K562 (cell line): ENCODE data around the gene RPL10A. TPM values are rescaled to one million over a fixed set of nuclear protein-coding genes. Genes with fewer than 3 reads are reported as not detected.
A peak's percentile ranks its signal among the peaks of the same experiment; 100 is the strongest.

Experiments
- ATAC-seq: fragments of 200-7000 bp; cut with Tn5 transposase; 3 replicates; pipeline ENCODE4 v1.9.1; 2020; ENCODE audit warnings: moderate library complexity
- BruUV-seq: library from RNA; stranded (reverse); fragments of 400-500 nt; replicated peaks from 2 replicates; lab custom pipeline; 2021; lab: Mats Ljungman, UMichigan
- CTCF ChIA-PET: fragments of 300-600 bp; formaldehyde crosslinking; extraction: SDS; loops from one replicate; lab custom pipeline; 2021; ENCODE audit warnings: low intra/inter-chr PET ratio; lab: Yijun Ruan, JAX
- POLR2A ChIA-PET: fragments of 300-600, 350-650 bp; sonication (Branson Sonifier 250); formaldehyde crosslinking; extraction: SDS; loops from one replicate; lab custom pipeline; 2021; ENCODE audit warnings: antibody characterized with exemption, inconsistent platforms; lab: Yijun Ruan, JAX
- DNase-seq, 4 experiments: peaks; one replicate each; pipeline versions ENCODE4 v3.0.0 to v3.0.0-alpha.2; 2011 to 2018; ENCODE audit warnings: low spot score in 3 of 4, mixed read lengths in 3 of 4; ENCODE audit errors: extremely low read depth in 1 of 4
- FAIRE-seq: peaks from 2 replicates; lab custom pipeline; 2011; peaks lifted over from hg19 to GRCh38; lab: Jason Lieb, UNC
- H2AFZ ChIP-seq: 2 replicates; pipeline ENCODE4 v1.6.0; 2011; ENCODE audit warnings: low read depth, low read length, control low read depth, inconsistent platforms
- H3K27ac ChIP-seq: fragments of 200-600 bp; 3 replicates; pipeline ENCODE4 v1.8.0; 2011; ENCODE audit warnings: low read depth, mild to moderate bottlenecking, control low read depth, inconsistent platforms, low read length, moderate library complexity, mixed read lengths; ENCODE audit errors: extremely low read depth
- H3K27me3 ChIP-seq, 2 experiments: fragments of 300-600 bp in 1 of 2; 2 replicates in 1 of 2; 3 replicates in 1 of 2; pipeline versions ENCODE4 v1.6.0 to v1.8.0; 2011; ENCODE audit warnings: inconsistent platforms in 2 of 2, low read length in 2 of 2, mild to moderate bottlenecking in 1 of 2, mixed read lengths in 1 of 2, moderate library complexity in 1 of 2; ENCODE audit not compliant: control insufficient read depth in 2 of 2, insufficient read depth in 2 of 2
- H3K36me3 ChIP-seq: fragments of 300-600 bp; 3 replicates; pipeline ENCODE4 v1.8.0; 2011; ENCODE audit warnings: mild to moderate bottlenecking, low read length, inconsistent platforms; ENCODE audit not compliant: control insufficient read depth, insufficient read depth
- H3K4me1 ChIP-seq, 2 experiments: fragments of 200-600 bp in 1 of 2; replicated peaks in 1 of 2; 2 replicates in 1 of 2; 3 replicates in 1 of 2; pipeline versions ENCODE4 v1.5.1 to v1.8.0; 2011; ENCODE audit warnings: inconsistent platforms in 2 of 2, low read length in 2 of 2, mild to moderate bottlenecking in 1 of 2, mixed read lengths in 1 of 2, moderate library complexity in 1 of 2; ENCODE audit not compliant: control insufficient read depth in 2 of 2, insufficient read depth in 2 of 2
- H3K4me2 ChIP-seq: 2 replicates; pipeline ENCODE4 v1.6.1; 2011; ENCODE audit warnings: low read length, control low read depth, inconsistent platforms, mixed read lengths; ENCODE audit not compliant: insufficient read depth
- H3K4me3 ChIP-seq: fragments of 200-600 bp; sonication (generic), shearing (Covaris generic); 2 replicates; pipeline ENCODE4 v1.5.1; 2016; ENCODE audit warnings: control low read depth, inconsistent platforms
- H3K79me2 ChIP-seq: fragments of 200-600 bp; 3 replicates; pipeline ENCODE4 v1.8.0; 2011; ENCODE audit warnings: low read length, inconsistent platforms; ENCODE audit not compliant: control insufficient read depth, insufficient read depth
- H3K9ac ChIP-seq, 2 experiments: 2 replicates each; pipeline versions ENCODE4 v1.6.0 to v1.6.1; 2011; ENCODE audit warnings: low read depth in 2 of 2, low read length in 2 of 2, control low read depth in 1 of 2, inconsistent platforms in 1 of 2, mild to moderate bottlenecking in 1 of 2, mixed read lengths in 1 of 2; ENCODE audit not compliant: insufficient read depth in 1 of 2
- H3K9me1 ChIP-seq: one replicate; pipeline ENCODE4 v1.6.0; 2011; ENCODE audit warnings: inconsistent platforms, mild to moderate bottlenecking, low read length, moderate library complexity; ENCODE audit not compliant: control insufficient read depth, insufficient read depth
- H3K9me3 ChIP-seq: replicated peaks from 2 replicates; pipeline ENCODE4 v1.5.1; 2011; ENCODE audit warnings: low read depth, low read length, inconsistent platforms; ENCODE audit not compliant: control insufficient read depth, insufficient read depth
- H4K20me1 ChIP-seq: replicated peaks from 2 replicates; pipeline ENCODE4 v1.6.1; 2011; ENCODE audit warnings: low read length, inconsistent platforms, mixed read lengths; ENCODE audit not compliant: control insufficient read depth, insufficient read depth
- GABPB1 ChIP-seq: sonication (generic); formaldehyde crosslinking; IDR thresholded peaks from 2 replicates; pipeline ENCODE4 v1.8.0; 2022; ENCODE audit warnings: mild to moderate bottlenecking, missing genetic modification reagents
- MAX ChIP-seq: sonication (generic); formaldehyde crosslinking; IDR thresholded peaks from 2 replicates; pipeline ENCODE4 v1.9.0; 2022; ENCODE audit warnings: mild to moderate bottlenecking, missing genetic modification reagents
- NBN ChIP-seq: fragments of 450-650 bp; IDR thresholded peaks from 2 replicates; pipeline ENCODE4 v1.6.1; 2016; ENCODE audit warnings: low read depth, mild to moderate bottlenecking
- NFIC ChIP-seq: fragments of 450-650 bp; IDR thresholded peaks from 2 replicates; pipeline ENCODE4 v1.6.1; 2017; ENCODE audit warnings: mild to moderate bottlenecking, inconsistent platforms
- NR2C1 ChIP-seq, 2 experiments: fragments of 450-650 bp; IDR thresholded peaks; 2 replicates each; pipeline ENCODE4 v1.6.1; 2017; ENCODE audit warnings: mild to moderate bottlenecking in 2 of 2, antibody characterized with exemption in 1 of 2, inconsistent platforms in 1 of 2, missing compliant biosample characterization in 1 of 2, missing genetic modification characterization in 1 of 2
- NR2C2 ChIP-seq, 2 experiments: fragments of 200-800 bp in 1 of 2; sonication (Bioruptor generic) in 1 of 2; sonication (generic) in 1 of 2; formaldehyde crosslinking in 1 of 2; IDR thresholded peaks; 2 replicates each; pipeline versions ENCODE4 v1.6.1 to v1.8.0; 2016 to 2022; ENCODE audit warnings: mild to moderate bottlenecking in 1 of 2, missing compliant biosample characterization in 1 of 2, missing genetic modification characterization in 1 of 2, missing genetic modification reagents in 1 of 2
- POLR2A ChIP-seq: fragments of 450-650 bp; conservative IDR thresholded peaks from 2 replicates; pipeline ENCODE4 v1.6.1; 2016
- POLR2G ChIP-seq: fragments of 200-400 bp; formaldehyde crosslinking; IDR thresholded peaks from 2 replicates; pipeline ENCODE4 v1.6.1; 2017; ENCODE audit warnings: low read depth, mild to moderate bottlenecking, antibody characterized with exemption, low read length, moderate library complexity
- SMC3 ChIP-seq: conservative IDR thresholded peaks from 2 replicates; pipeline ENCODE4 v1.6.1; 2011; ENCODE audit warnings: low read depth, low read length, improper control_type of control experiment; ENCODE audit not compliant: insufficient read depth
- TFE3 ChIP-seq: fragments of 450-650 bp; formaldehyde crosslinking; IDR thresholded peaks from 2 replicates; pipeline ENCODE4 v1.4.0; 2020; ENCODE audit warnings: mild to moderate bottlenecking, mixed read lengths
- WGBS: fragments of 100-300 bp; shearing (Covaris generic); methylation state at CpG from one replicate; pipeline ENCODE4 v1.1.6; 2016; ENCODE audit warnings: low coverage, mixed read lengths; ENCODE audit not compliant: insufficient coverage; ENCODE audit errors: missing lambda C conversion rate; 5-methylcytosine and 5-hydroxymethylcytosine counted together
- in situ Hi-C: fragments of 300-500 bp; cut with MboI; formaldehyde crosslinking; loops from 4 replicates; pipeline ENCODE4 v1.15.0; 2018; ENCODE audit warnings: inconsistent platforms, mixed read lengths
- intact Hi-C: fragments of 100-400 bp; cut with micrococcal nuclease; formaldehyde crosslinking; loops from 2 replicates; pipeline ENCODE4 v1.14.2; 2022
- polyA plus RNA-seq, 8 experiments: library from polyadenylated mRNA; depleted of rRNA in 4 of 8; stranded (reverse) in 5 of 8; unstranded in 3 of 8; fragments of >200 nt; fragmentation: Nextera tagmentation in 2 of 8; fragmentation: Illumina TruSeq in 1 of 8; extraction: Ambion mirVana in 2 of 8; extraction: Trizol in 1 of 8; gene quantifications; 2 replicates each; pipeline versions ENCODE4 v1.2.1 to v1.2.3, GENCODE V29; 2011 to 2014; ENCODE audit warnings: inconsistent platforms in 1 of 8, missing spikeins in 1 of 8
- total RNA-seq, 7 experiments: library from RNA; depleted of rRNA in 6 of 7; stranded (reverse); fragments of >200 nt in 6 of 7; fragmentation: Illumina TruSeq in 2 of 7; extraction: Trizol in 2 of 7; gene quantifications; 2 replicates each; pipeline versions ENCODE4 v1.2.1 to v1.2.3, GENCODE V29; 2011 to 2021; ENCODE audit warnings: low replicate concordance in 1 of 7
- TF ChIP-seq, protein P1 (sequence below): conservative IDR thresholded peaks from 2 replicates; pipeline ENCODE4 v1.6.1; 2011; ENCODE audit warnings: low read depth, mild to moderate bottlenecking, low read length; ENCODE audit not compliant: control insufficient read depth

Gene RPL10A
- total and polyA plus RNA-seq, 9 of the 15 experiments (the other 6 are each of a cell fraction or from before 2014, with no cell fraction given), result 1,589 to 3,237 (median 2,116) TPM

DNA sequence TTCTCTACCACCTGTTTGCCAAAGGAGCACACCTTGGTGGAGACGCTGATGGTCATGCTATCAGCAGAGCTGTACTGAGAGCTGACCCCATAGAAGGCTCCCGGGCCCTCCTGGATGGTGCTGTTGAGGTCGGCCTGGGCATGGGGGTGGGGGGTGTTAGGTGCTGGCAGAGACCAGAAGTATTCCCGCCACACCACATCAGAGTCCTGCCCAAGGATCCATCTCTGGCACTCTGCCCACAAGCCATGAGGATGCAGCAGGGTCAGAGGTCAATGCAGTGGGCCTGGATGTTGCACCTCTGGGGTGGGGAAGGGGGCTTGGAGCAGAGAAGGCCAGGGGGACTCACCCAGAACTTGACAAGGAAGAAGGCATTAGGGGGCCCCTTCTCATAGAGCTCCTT lies 7.4 kb downstream of the RPL10A start:
- H3K79me2 ChIP-seq, result peaks cover 19% of the 10 kb centered on the region
- intact Hi-C loops (no loop called here), in situ Hi-C loops (no loop called here)
- H3K4me3 ChIP-seq, result no peak overlapping the region
- ChIA-PET CTCF (no interaction called here), POLR2A (interaction anchor here (0.5 to 7.3 kb wide), 5 partner anchors 9 to 178 kb away, joined by 3 to 50 read pairs (median 3); partner anchors contain the start of gene TEAD3)
- H3K9ac ChIP-seq, result no peak overlapping the region; a peak in 1 of 4 replicates
- H3K4me2 ChIP-seq, result no peak overlapping the region
- H3K4me1 ChIP-seq, result peaks cover 15 to 31% of the 10 kb centered on the region in 2 experiments; a peak in 4 of 5 replicates
- no peak overlapping the region for H3K27ac ChIP-seq
- FAIRE-seq (no peak), ATAC-seq (no peak), DNase-seq (no peak)
- TF ChIP-seq NR2C1 (IDR thresholded peaks at IDR 0.05) (peak; percentile 68; the same call in 1 of the 2 replicates), NR2C1 (tag; IDR thresholded peaks at IDR 0.05) (peak; percentile 65; the same call in 1 of the 2 replicates), NBN (no peak), NR2C2 (CRISPR knock-in tag; IDR thresholded peaks at IDR 0.05) (0 out of 2 replicates have a peak, but pooled peaks have one; percentile 37), NR2C2 (tag; IDR thresholded peaks at IDR 0.05) (no peak), NFIC (peak; percentile 58), POLR2A (0 out of 2 replicates have a peak, but pooled peaks have one; percentile 30)
- no peaks in the 10 kb centered on the region for H3K9me1 ChIP-seq
- BruUV-seq, result no TSS peak
- peaks cover 34% of the 10 kb centered on the region for H3K36me3 ChIP-seq
- 75% methylated on average over 4 of the region's 4 CpGs for WGBS
- peaks cover 20% of the 10 kb centered on the region for H4K20me1 ChIP-seq
- H3K27me3 ChIP-seq, result no peaks in the 10 kb centered on the region
- H2AFZ ChIP-seq, result no peak overlapping the region
- H3K9me3 ChIP-seq, result no peaks in the 10 kb centered on the region

DNA sequence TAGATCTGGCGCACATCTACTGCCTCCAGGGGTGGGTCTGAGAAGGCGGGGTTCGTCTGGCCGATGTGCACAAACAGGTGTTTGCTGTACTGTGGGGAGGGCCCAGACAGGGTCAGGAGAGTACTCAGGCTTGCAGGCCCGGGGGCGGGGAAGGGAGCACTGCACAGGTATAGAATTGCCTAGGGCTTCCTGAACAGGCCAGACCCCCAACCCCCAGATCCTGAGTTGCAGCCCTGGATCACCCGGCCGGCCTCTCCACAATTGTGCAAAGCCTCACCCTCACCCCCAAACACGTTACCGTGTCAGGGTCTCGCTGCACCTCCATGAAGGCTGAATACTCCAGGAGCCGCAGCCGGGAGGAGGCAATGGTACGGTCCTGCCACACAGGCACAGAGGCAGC lies 7.8 kb downstream of the RPL10A start:
- ATAC-seq, result no peak
- TF ChIP-seq MAX (no peak), POLR2G (peak; percentile 51; the same call in 1 of the 2 replicates), TFE3 (no peak), GABPB1 (CRISPR knock-in tag) (no peak), SMC3 (no peak), NR2C1 (IDR thresholded peaks at IDR 0.05) (0 out of 2 replicates have a peak, but pooled peaks have one; percentile 3), NR2C1 (tag; IDR thresholded peaks at IDR 0.05) (no peak)
- TF ChIP-seq, protein P1, sequence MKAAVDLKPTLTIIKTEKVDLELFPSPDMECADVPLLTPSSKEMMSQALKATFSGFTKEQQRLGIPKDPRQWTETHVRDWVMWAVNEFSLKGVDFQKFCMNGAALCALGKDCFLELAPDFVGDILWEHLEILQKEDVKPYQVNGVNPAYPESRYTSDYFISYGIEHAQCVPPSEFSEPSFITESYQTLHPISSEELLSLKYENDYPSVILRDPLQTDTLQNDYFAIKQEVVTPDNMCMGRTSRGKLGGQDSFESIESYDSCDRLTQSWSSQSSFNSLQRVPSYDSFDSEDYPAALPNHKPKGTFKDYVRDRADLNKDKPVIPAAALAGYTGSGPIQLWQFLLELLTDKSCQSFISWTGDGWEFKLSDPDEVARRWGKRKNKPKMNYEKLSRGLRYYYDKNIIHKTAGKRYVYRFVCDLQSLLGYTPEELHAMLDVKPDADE, result no peak

More for the DNA sequence above, 7.8 kb downstream of the RPL10A start:
- H3K9ac ChIP-seq, result no peak overlapping the region
- peaks cover 11 to 31% of the 10 kb centered on the region in 2 experiments; a peak in 4 of 5 replicates for H3K4me1 ChIP-seq
- no peak overlapping the region for H3K4me3 ChIP-seq
- H3K27me3 ChIP-seq, result no peaks in the 10 kb centered on the region
- ChIA-PET POLR2A (interaction anchor here (0.5 to 7.3 kb wide), 4 partner anchors 21 to 179 kb away, joined by 3 to 50 read pairs (median 3); partner anchors contain the start of gene TEAD3), CTCF (no interaction called here)
- H3K9me1 ChIP-seq, result no peaks in the 10 kb centered on the region
- 60% methylated on average over 14 of the region's 14 CpGs for WGBS
- FAIRE-seq (no peak), DNase-seq (peak in 2 of 4 experiments; percentile 58 to 64)
- H3K79me2 ChIP-seq, result peaks cover 15% of the 10 kb centered on the region
- intact Hi-C loops, result no loop called here
- no peaks in the 10 kb centered on the region for H3K9me3 ChIP-seq
- H3K27ac ChIP-seq, result no peak overlapping the region
- no TSS peak for BruUV-seq
- H2AFZ ChIP-seq, result no peak overlapping the region
- no peak overlapping the region for H3K4me2 ChIP-seq
- peaks cover 29% of the 10 kb centered on the region for H3K36me3 ChIP-seq
- in situ Hi-C loops, result no loop called here
- peaks cover 16% of the 10 kb centered on the region for H4K20me1 ChIP-seq
